GM12891 (cell line): ENCODE results near the gene NHLH1.

Experiments
- POLR2A ChIP-seq: IDR thresholded peaks from 2 replicates; pipeline ENCODE4 v1.6.1; 2011; ENCODE audit warnings: low read depth, low read length, control low read depth
- POLR2AphosphoS5 ChIP-seq: IDR thresholded peaks from 2 replicates; pipeline ENCODE4 v1.6.1; 2011; ENCODE audit warnings: low read depth, low read length, control low read depth
- TAF1 ChIP-seq: IDR thresholded peaks from 2 replicates; pipeline ENCODE4 v1.6.1; 2011; ENCODE audit warnings: low read depth, low read length, control low read depth

GRCh38 chr1:160367516-160367900, 637 bp downstream of the NHLH1 start:
- TF ChIP-seq TAF1: no peak
- TF ChIP-seq POLR2AphosphoS5: no peak
- TF ChIP-seq POLR2A: no peak
